GM12878 (cell line): ENCODE data around the gene POLR2F. TPM values are rescaled to one million over a fixed set of nuclear protein-coding genes. Genes with fewer than 3 reads are reported as not detected.

Experiments used
- ATAC-seq: fragments of 200-7000 bp; cut with Tn5 transposase; 3 replicates; pipeline ENCODE4 v1.9.1; 2020; ENCODE audit warnings: mild to moderate bottlenecking, moderate library complexity
- BruUV-seq: library from RNA; stranded (reverse); fragments of 400-500 nt; replicated peaks from 2 replicates; lab custom pipeline; 2021; lab: Mats Ljungman, UMichigan
- CTCF ChIA-PET: fragments of 300-600 bp; sonication (Branson Sonifier 250); formaldehyde crosslinking; extraction: SDS; loops from one replicate; lab custom pipeline; 2021; ENCODE audit warnings: inconsistent platforms; lab: Yijun Ruan, JAX
- POLR2A ChIA-PET: fragments of 350-600 bp; formaldehyde crosslinking; extraction: SDS; loops from one replicate; lab custom pipeline; 2021; ENCODE audit warnings: inconsistent platforms; lab: Charles Lee
- RAD21 ChIA-PET: fragments of 300-600 bp; sonication (Branson Sonifier 250); formaldehyde crosslinking; loops from one replicate; lab custom pipeline; 2023; ENCODE audit warnings: antibody characterized with exemption; ENCODE audit not compliant: unreplicated experiment; lab: Charles Lee
- SMC1A ChIA-PET: fragments of 300-600 bp; sonication (Branson Sonifier 250); formaldehyde crosslinking; loops from one replicate; lab custom pipeline; 2023; ENCODE audit not compliant: unreplicated experiment, uncharacterized antibody; lab: Charles Lee
- DNase-seq: peaks from one replicate; pipeline ENCODE4 v3.0.0-alpha.2; 2011; ENCODE audit warnings: low read depth, low spot score
- FAIRE-seq: peaks from 3 replicates; lab custom pipeline; 2011; peaks lifted over from hg19 to GRCh38; lab: Jason Lieb, UNC
- H2AFZ ChIP-seq: 2 replicates; pipeline ENCODE4 v1.6.0; 2011; ENCODE audit warnings: low read depth, low read length, control low read depth; ENCODE audit not compliant: control insufficient read depth
- H3K27ac ChIP-seq: 2 replicates; pipeline ENCODE4 v1.5.1; 2011; ENCODE audit warnings: control low read depth; ENCODE audit not compliant: control insufficient read depth, insufficient read depth
- H3K27me3 ChIP-seq, 2 experiments: replicated peaks in 1 of 2; 2 replicates each; pipeline versions ENCODE4 v1.6.0 to v1.6.1; 2011; ENCODE audit warnings: low read length in 1 of 2; ENCODE audit not compliant: control insufficient read depth in 2 of 2, insufficient read depth in 2 of 2
- H3K36me3 ChIP-seq, 2 experiments: 2 replicates each; pipeline ENCODE4 v1.5.1; 2011; ENCODE audit warnings: low read length in 1 of 2; ENCODE audit not compliant: control insufficient read depth in 2 of 2, insufficient read depth in 2 of 2
- H3K4me1 ChIP-seq: 2 replicates; pipeline ENCODE4 v1.6.1; 2011; ENCODE audit warnings: mild to moderate bottlenecking, low read length, moderate library complexity, mixed read lengths; ENCODE audit not compliant: control insufficient read depth, insufficient read depth
- H3K4me2 ChIP-seq: 2 replicates; pipeline ENCODE4 v1.6.0; 2011; ENCODE audit warnings: control low read depth; ENCODE audit not compliant: control insufficient read depth, insufficient read depth
- H3K4me3 ChIP-seq: fragments of 200-600 bp; sonication (generic); 2 replicates; pipeline ENCODE4 v1.5.1; 2016
- H3K79me2 ChIP-seq: 2 replicates; pipeline ENCODE4 v1.6.0; 2011; ENCODE audit warnings: low read length; ENCODE audit not compliant: control insufficient read depth, insufficient read depth
- H3K9ac ChIP-seq: 2 replicates; pipeline ENCODE4 v1.8.0; 2011; ENCODE audit warnings: low read length, control low read depth, mixed read lengths; ENCODE audit not compliant: control insufficient read depth, insufficient read depth
- H3K9me3 ChIP-seq: replicated peaks from 3 replicates; pipeline ENCODE4 v1.5.1; 2011; ENCODE audit warnings: mild to moderate bottlenecking, low read length; ENCODE audit not compliant: control insufficient read depth, insufficient read depth
- H4K20me1 ChIP-seq: 2 replicates; pipeline ENCODE4 v1.6.0; 2011; ENCODE audit not compliant: control insufficient read depth, insufficient read depth
- CTCF ChIP-seq, 3 experiments: IDR thresholded peaks in 2 of 3; conservative IDR thresholded peaks in 1 of 3; 2 replicates each; pipeline ENCODE4 v1.5.1; 2011; ENCODE audit warnings: low read depth in 3 of 3, low read length in 3 of 3, mild to moderate bottlenecking in 3 of 3, control low read depth in 2 of 3, moderate library complexity in 2 of 3, inconsistent platforms in 1 of 3, mixed read lengths in 1 of 3; ENCODE audit not compliant: control insufficient read depth in 2 of 3, insufficient read depth in 1 of 3; ENCODE audit errors: extremely low read depth in 1 of 3
- MYC ChIP-seq: IDR thresholded peaks from 2 replicates; pipeline ENCODE4 v1.6.1; 2011; ENCODE audit warnings: mild to moderate bottlenecking, low read length, moderate library complexity, inconsistent platforms; ENCODE audit not compliant: insufficient read depth, insufficient replicate concordance, insufficient read length, severe bottlenecking
- SMARCA5 ChIP-seq: fragments of 450-650 bp; IDR thresholded peaks from 2 replicates; pipeline ENCODE4 v1.6.1; 2017; ENCODE audit warnings: mild to moderate bottlenecking
- SMC3 ChIP-seq: IDR thresholded peaks from 2 replicates; pipeline ENCODE4 v1.6.1; 2011; ENCODE audit warnings: low read length, improper control_type of control experiment, borderline replicate concordance
- ZNF217 ChIP-seq: fragments of 450-650 bp; IDR thresholded peaks from 2 replicates; pipeline ENCODE4 v1.6.1; 2017; ENCODE audit warnings: antibody characterized with exemption, mild to moderate bottlenecking
- WGBS: methylation state at CpG from one replicate; pipeline ENCODE4 v1.1.6; 2016; ENCODE audit warnings: low lambda C conversion rate; ENCODE audit not compliant: insufficient replicate concordance, insufficient coverage; ENCODE audit errors: missing lambda C conversion rate; 5-methylcytosine and 5-hydroxymethylcytosine counted together
- in situ Hi-C: fragments of 300-500 bp; cut with MboI; formaldehyde crosslinking; loops from 9 replicates; pipeline ENCODE4 v1.14.3; 2018; ENCODE audit warnings: mixed read lengths
- intact Hi-C: fragments of 100-400 bp; cut with micrococcal nuclease; formaldehyde crosslinking; loops from one replicate; pipeline ENCODE4 v1.14.2; 2022; ENCODE audit not compliant: unreplicated experiment
- polyA plus RNA-seq, 11 experiments: library from polyadenylated mRNA; depleted of rRNA in 4 of 11; unstranded in 6 of 11; stranded (reverse) in 5 of 11; fragments of >200 nt; fragmentation: Nextera tagmentation in 4 of 11; fragmentation: Illumina TruSeq in 1 of 11; extraction: Ambion mirVana in 4 of 11; extraction: Trizol in 1 of 11; gene quantifications; 1 replicate in 1 of 11; 2 replicates in 10 of 11; pipeline versions ENCODE4 v1.2.1 to v1.2.3, GENCODE V29; 2011 to 2016; ENCODE audit warnings: inconsistent platforms in 2 of 11, missing spikeins in 2 of 11, low read depth in 1 of 11
- total RNA-seq, 4 experiments: library from RNA; depleted of rRNA in 3 of 4; stranded (reverse); fragments of >200 nt in 3 of 4; fragmentation: Illumina TruSeq in 1 of 4; extraction: Trizol in 1 of 4; gene quantifications; 2 replicates each; pipeline versions ENCODE4 v1.2.1 to v1.2.3, GENCODE V29; 2013 to 2021

The POLR2F gene
- total and polyA plus RNA-seq, 10 of the 15 experiments (the other 5 are each of a cell fraction or from before 2014, with no cell fraction given) = 71.9 to 218 (median 100.0) TPM

DNA sequence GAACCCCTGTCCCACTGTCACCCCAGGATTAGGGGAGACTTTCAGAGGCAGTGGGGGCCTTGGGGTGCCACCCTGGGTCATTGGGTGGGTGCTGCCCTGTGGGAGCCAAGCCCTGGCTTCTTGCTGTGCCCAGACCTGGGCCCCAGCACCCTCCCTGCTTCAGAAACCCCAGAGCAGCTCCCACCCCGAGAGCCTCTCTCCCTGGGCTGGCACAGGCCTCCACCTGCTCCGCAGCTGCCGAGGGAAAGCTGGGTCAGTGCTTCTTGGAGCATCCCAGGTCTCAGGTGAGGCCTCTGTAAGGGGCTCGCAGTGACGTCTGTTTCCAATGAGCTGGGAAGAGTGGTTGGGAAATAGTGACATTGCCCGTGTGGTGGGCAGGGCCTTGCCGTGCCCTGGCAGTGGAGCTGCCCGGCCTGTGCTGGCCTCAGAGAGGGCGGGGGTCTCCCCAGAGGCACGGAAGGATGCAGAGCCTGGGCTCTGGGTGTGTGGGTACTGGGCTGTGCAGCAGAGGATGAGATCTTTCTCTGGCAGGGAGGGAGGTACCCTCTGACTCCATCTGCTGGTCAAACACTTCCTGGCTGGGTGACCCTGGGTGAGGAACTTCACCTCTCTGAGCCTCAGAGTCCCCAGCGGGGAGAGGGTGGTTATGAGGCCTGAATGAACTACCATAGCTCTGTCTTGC, 23.1 kb upstream of the POLR2F start:
- no peak for TF ChIP-seq MYC
- peak; percentile 18; the same call in 1 of the 2 replicates for TF ChIP-seq SMC3
- no peak for TF ChIP-seq ZNF217
- TF ChIP-seq SMARCA5 = peak; percentile 93
- TF ChIP-seq CTCF (IDR thresholded peaks at IDR 0.05 in 2 of 3, conservative IDR thresholded peaks at IDR 0.05 in 1 of 3; ENCODE audit: control insufficient read depth in 2 of 3, extremely low read depth in 1 of 3, insufficient read depth in 1 of 3, low read depth in 3 of 3, low read length in 3 of 3) = peak; percentile 40 to 50 (median 48)
- ChIA-PET POLR2A (no interaction called here), CTCF (interaction anchor here (1.2 to 1.9 kb wide), 4 partner anchors 34 to 114 kb away, joined by 3 to 9 read pairs (median 5); no protein-coding TSS in a partner anchor), SMC1A (interaction anchor here (1.4 kb wide), 1 partner anchor 34 kb away, joined by 3 read pairs; no protein-coding TSS in a partner anchor), RAD21 (no interaction called here)
- BruUV-seq = no TSS peak
- Histone ChIP-seq H3K4me3 (no peak overlapping the region), H3K4me1 (peaks cover 10% of the 10 kb centered on the region), H3K9me3 (no peaks in the 10 kb centered on the region), H3K27ac (no peak overlapping the region), H3K4me2 (no peak overlapping the region), H3K27me3 (no peaks in the 10 kb centered on the region), H2AFZ (no peak overlapping the region), H3K9ac (no peak overlapping the region), H3K36me3 (peaks cover 0 to 9% of the 10 kb centered on the region in 2 experiments; a peak in 3 of 4 replicates), H4K20me1 (no peaks in the 10 kb centered on the region), H3K79me2 (no peaks in the 10 kb centered on the region)
- in situ Hi-C loops = no loop called here
- no peak for DNase-seq
- peak; percentile 65 for ATAC-seq
- 56% methylated on average over 11 of the region's 11 CpGs for WGBS
- FAIRE-seq = no peak
- intact Hi-C loops = loop anchor here (5.0 to 10.0 kb wide), 3 partner anchors 43 to 396 kb away; no protein-coding TSS in a partner anchor
